Thyroid gland (tissue), 4 donors: Measurements from ENCODE around the gene VWF.

Experiments used
- CTCF ChIP-seq, 6 experiments: fragments of 200-600 bp in 3 of 6; fragments of 450-650 bp in 3 of 6; sonication (generic) in 3 of 6; IDR thresholded peaks; one replicate each; pipeline ENCODE4 v1.5.1; 2016 to 2019; ENCODE audit warnings: antibody characterized with exemption in 6 of 6, mild to moderate bottlenecking in 2 of 6, inconsistent platforms in 1 of 6, moderate library complexity in 1 of 6
- POLR2A ChIP-seq, 2 donors: fragments of 450-650 bp; IDR thresholded peaks; one replicate each; pipeline ENCODE4 v1.6.1; 2017; ENCODE audit warnings: antibody characterized with exemption in 2 of 2, mild to moderate bottlenecking in 2 of 2, moderate library complexity in 1 of 2

GRCh38 chr12:6106218-6106617 is 18.3 kb downstream of the VWF start:
- TF ChIP-seq CTCF (IDR thresholded peaks at IDR 0.05): no peak
- no peak for TF ChIP-seq POLR2A (IDR thresholded peaks at IDR 0.05)
